Neutrophil (primary cell): Measurements from ENCODE around the gene PTPRD.
"Not testable (repeated sequence)": the region's sequence is repeated elsewhere in the genome, so short reads cannot be mapped to it uniquely, and the experiment has no call there.

ENCODE experiments used
- H3K27ac ChIP-seq: fragments of 200-600 bp; sonication (generic); 2 replicates; pipeline ENCODE4 v1.5.1; 2016; ENCODE audit warnings: mild to moderate bottlenecking, moderate library complexity
- H3K27me3 ChIP-seq: fragments of 200-600 bp; sonication (generic); 2 replicates; pipeline ENCODE4 v1.6.0; 2016; ENCODE audit warnings: mild to moderate bottlenecking
- H3K36me3 ChIP-seq: fragments of 200-600 bp; sonication (generic); 2 replicates; pipeline ENCODE4 v1.5.1; 2017
- H3K4me1 ChIP-seq, 2 experiments: fragments of 200-600 bp in 1 of 2; sonication (generic) in 1 of 2; 1 replicate in 1 of 2; 2 replicates in 1 of 2; pipeline versions ENCODE4 v1.5.1 to v1.6.1; 2013 to 2016; ENCODE audit warnings: low read depth in 1 of 2, low read length in 1 of 2, mild to moderate bottlenecking in 1 of 2, moderate library complexity in 1 of 2; ENCODE audit not compliant: control insufficient read depth in 1 of 2, insufficient read depth in 1 of 2
- H3K4me3 ChIP-seq, 2 experiments: fragments of 200-600 bp in 1 of 2; sonication (generic) in 1 of 2; 1 replicate in 1 of 2; 2 replicates in 1 of 2; pipeline ENCODE4 v1.5.1; 2013 to 2016; ENCODE audit warnings: low read depth in 1 of 2, low read length in 1 of 2, mild to moderate bottlenecking in 1 of 2, moderate library complexity in 1 of 2
- H3K9me3 ChIP-seq: fragments of 200-600 bp; sonication (generic); 2 replicates; pipeline ENCODE4 v1.5.1; 2016
- TF ChIP-seq, protein P1 (sequence below): fragments of 200-600 bp; sonication (generic); IDR thresholded peaks from 2 replicates; pipeline ENCODE4 v1.5.1; 2016; ENCODE audit warnings: antibody characterized with exemption

Gene PTPRD

DNA sequence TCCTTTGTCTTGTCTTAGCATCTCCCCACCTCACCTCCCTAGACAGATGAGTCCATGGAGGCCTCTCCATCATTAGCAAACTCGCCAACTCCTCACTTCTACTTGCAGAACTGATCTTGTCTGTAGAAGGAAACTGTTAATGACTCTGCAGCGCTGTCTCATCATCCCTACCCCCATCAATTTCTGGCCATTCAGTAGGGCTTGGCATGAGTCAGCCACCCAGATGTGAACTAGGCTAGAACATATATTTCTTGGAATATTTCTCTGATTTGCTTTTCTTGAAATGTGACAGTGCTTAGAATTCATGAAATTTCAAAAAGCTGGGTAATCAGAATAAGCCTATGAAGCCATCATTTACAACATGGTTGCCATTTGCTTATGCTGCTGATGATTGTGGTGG, 1688.2 kb downstream of the PTPRD start:
- Histone ChIP-seq H3K9me3 (no peaks in the 10 kb centered on the region), H3K4me3 (no peak overlapping the region), H3K27ac (no peak overlapping the region), H3K27me3 (no peaks in the 10 kb centered on the region), H3K4me1 (no peaks in the 10 kb centered on the region), H3K36me3 (no peaks in the 10 kb centered on the region)
- TF ChIP-seq, protein P1, sequence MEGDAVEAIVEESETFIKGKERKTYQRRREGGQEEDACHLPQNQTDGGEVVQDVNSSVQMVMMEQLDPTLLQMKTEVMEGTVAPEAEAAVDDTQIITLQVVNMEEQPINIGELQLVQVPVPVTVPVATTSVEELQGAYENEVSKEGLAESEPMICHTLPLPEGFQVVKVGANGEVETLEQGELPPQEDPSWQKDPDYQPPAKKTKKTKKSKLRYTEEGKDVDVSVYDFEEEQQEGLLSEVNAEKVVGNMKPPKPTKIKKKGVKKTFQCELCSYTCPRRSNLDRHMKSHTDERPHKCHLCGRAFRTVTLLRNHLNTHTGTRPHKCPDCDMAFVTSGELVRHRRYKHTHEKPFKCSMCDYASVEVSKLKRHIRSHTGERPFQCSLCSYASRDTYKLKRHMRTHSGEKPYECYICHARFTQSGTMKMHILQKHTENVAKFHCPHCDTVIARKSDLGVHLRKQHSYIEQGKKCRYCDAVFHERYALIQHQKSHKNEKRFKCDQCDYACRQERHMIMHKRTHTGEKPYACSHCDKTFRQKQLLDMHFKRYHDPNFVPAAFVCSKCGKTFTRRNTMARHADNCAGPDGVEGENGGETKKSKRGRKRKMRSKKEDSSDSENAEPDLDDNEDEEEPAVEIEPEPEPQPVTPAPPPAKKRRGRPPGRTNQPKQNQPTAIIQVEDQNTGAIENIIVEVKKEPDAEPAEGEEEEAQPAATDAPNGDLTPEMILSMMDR: no peak

DNA sequence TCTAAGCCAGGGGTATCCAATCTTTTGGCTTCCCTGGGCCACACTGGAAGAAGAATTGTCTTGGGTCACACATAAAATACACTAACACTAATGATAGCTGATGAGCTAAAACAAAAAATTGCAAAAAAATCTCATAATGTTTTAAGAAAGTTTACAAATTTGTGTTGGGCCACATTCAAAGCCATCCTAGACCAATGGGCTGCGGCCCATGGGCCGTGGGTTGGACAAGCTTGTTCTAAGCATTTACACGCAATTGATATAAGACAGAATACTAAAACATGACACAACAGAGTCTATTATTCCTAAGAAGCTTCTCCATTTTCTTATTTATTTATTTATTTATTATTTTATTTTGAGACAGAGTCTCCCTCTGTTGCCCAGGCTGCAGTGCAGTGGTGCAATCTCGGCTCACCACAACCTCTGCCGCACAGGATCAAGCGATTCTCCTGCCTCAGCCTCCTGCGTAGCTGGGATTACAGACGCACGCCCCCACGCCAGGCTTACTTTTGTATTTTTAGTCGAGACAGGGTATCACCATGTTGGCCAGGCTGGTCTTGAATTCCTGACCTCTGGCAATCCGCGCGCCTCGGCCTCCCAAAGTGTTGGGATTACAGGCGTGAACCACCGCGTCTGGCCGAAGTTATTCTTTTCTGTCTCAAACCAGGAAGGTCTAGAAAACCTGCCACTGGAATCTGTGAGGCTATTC, 1692.2 kb downstream of the PTPRD start:
- not testable (repeated sequence) for H3K4me3 ChIP-seq, H3K9me3 ChIP-seq, H3K4me1 ChIP-seq, H3K27ac ChIP-seq, H3K36me3 ChIP-seq, H3K27me3 ChIP-seq

DNA sequence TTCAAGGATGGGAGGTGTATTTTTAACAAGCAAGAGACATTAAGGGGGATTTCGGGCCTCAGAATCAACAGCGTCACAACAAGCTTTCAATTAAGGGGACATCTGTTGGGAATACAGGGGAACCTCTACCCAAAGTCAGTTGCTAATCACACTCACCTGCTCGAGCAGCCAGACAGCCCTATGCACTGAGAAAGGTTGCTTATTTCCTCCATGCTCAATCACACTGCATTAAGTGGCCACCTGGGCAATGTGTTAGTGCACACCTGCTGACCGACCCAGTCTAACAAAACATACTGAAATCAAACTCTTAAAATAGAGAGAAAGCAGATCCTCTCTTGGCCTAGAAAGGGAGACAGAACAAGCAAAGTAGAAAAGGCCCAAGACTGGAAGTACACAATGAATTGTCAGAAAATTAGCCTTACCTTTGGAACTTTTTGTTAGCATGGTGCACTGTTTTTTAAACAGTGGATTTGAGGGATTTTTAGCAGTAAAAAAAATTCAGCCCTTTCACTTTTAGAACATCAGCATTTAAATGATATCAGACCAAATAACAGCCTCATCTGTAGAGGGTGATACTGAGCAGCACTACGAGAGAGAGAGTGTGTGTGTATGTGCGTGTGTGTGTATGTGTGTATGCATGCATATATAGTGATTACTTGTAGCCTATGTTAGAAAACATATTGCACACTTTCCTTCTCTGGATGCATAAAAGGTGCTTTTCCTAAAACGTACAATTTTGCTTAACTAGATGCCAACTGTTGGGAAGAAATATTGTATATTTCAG, 1694.7 kb downstream of the PTPRD start:
- Histone ChIP-seq H3K4me1 (no peaks in the 10 kb centered on the region), H3K27ac (no peak overlapping the region), H3K9me3 (no peaks in the 10 kb centered on the region), H3K27me3 (no peaks in the 10 kb centered on the region), H3K4me3 (no peak overlapping the region), H3K36me3 (no peaks in the 10 kb centered on the region)
- TF ChIP-seq, protein P1: no peak

DNA sequence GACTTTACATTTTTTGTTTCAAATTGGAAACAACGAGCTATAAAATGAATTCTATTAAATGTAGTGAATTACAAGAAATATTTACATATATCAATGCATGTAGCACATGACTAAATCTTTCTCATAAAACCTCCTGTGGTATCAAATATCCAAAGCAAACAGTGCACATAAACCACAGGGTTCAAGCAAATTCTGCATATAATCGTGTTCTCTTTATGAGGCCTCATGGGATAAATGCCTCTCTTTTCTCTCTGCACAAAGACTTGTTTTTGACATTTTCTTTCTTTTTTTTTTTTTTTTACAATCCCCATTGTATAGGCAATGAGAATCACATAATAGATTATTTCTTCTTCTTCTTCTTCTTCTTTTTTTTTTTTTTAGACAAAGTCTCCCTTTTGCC, 1696.0 kb downstream of the PTPRD start:
- no peaks in the 10 kb centered on the region for H3K4me1 ChIP-seq
- no peaks in the 10 kb centered on the region for H3K36me3 ChIP-seq
- no peak overlapping the region for H3K4me3 ChIP-seq
- H3K27me3 ChIP-seq: no peaks in the 10 kb centered on the region
- no peaks in the 10 kb centered on the region for H3K9me3 ChIP-seq
- TF ChIP-seq, protein P1: no peak
- no peak overlapping the region for H3K27ac ChIP-seq

DNA sequence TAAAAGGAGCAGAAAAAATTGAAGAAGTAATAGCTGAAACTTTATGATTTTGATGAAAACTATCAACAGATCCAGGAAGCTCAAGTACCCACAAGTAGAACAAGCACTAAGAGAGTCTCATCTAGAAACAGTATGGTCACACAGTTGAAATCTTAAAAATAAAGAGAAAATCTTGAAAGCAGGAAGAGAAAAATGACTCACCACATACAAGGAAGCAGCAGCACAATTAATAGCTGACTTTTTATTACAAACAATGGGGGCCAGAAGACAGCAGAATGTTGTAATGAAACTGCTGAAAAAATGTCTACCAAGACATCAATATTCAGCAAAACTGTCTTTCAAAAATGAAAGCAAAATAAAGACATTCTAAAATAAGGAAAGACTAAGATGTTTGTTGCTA, 1704.9 kb downstream of the PTPRD start:
- H3K4me1 ChIP-seq: no peaks in the 10 kb centered on the region
- no peaks in the 10 kb centered on the region for H3K27me3 ChIP-seq
- H3K36me3 ChIP-seq: no peaks in the 10 kb centered on the region
- TF ChIP-seq, protein P1: no peak
- no peak overlapping the region for H3K27ac ChIP-seq
- H3K4me3 ChIP-seq: no peak overlapping the region
- no peaks in the 10 kb centered on the region for H3K9me3 ChIP-seq

DNA sequence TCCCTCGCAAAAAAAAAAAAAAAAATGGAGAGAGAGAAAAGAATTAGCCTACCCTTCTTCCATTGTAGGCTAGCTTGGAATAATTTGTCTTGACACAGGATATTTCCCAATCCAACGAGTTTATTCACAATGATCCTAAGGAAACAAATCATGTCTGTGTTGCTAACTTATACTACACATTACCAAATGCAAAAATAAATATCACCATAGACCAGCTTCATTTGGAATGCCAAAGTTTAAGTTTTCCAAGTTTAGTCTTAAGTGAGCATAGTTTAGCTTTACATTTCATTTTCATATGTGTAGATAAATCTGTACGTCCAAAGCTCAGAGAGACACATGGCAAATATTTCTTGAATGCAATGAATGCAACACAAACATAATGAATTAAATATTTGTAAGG, 1707.1 kb downstream of the PTPRD start:
- Histone ChIP-seq H3K27ac (no peak overlapping the region), H3K4me1 (no peaks in the 10 kb centered on the region), H3K4me3 (no peak overlapping the region), H3K27me3 (no peaks in the 10 kb centered on the region), H3K36me3 (no peaks in the 10 kb centered on the region), H3K9me3 (no peaks in the 10 kb centered on the region)
- TF ChIP-seq, protein P1: no peak
